HG02981 (cell line): ENCODE results near the gene MNAT1.
"Not testable (repeated sequence)": the region's sequence is repeated elsewhere in the genome, so short reads cannot be mapped to it uniquely, and the experiment has no call there.

ENCODE experiments used
- ATAC-seq: cut with Tn5 transposase; IDR thresholded peaks from one replicate; pipeline ENCODE4 v1.9.1; 2021; ENCODE audit warnings: mild to moderate bottlenecking, moderate library complexity; ENCODE audit not compliant: unreplicated experiment

The MNAT1 gene

DNA sequence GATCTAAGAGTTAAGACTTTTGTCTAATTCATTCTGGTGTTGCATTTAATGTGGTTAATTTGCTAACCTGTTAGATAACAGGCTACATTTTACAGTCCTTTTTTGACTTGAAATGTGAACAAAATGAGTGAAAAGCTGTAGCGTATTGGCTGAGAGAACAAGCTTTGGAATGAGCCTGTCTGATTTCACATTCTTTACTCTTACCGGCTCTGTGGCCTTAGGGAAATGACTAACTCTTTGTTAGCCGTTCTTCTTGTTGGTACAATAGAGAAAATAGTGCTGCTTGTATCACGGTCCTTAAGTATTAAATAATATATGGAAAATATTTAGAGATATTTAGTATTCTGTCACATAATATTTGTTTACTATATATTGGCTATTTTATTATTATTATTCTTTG, 1.9 kb downstream of the MNAT1 start:
- no peak for ATAC-seq

DNA sequence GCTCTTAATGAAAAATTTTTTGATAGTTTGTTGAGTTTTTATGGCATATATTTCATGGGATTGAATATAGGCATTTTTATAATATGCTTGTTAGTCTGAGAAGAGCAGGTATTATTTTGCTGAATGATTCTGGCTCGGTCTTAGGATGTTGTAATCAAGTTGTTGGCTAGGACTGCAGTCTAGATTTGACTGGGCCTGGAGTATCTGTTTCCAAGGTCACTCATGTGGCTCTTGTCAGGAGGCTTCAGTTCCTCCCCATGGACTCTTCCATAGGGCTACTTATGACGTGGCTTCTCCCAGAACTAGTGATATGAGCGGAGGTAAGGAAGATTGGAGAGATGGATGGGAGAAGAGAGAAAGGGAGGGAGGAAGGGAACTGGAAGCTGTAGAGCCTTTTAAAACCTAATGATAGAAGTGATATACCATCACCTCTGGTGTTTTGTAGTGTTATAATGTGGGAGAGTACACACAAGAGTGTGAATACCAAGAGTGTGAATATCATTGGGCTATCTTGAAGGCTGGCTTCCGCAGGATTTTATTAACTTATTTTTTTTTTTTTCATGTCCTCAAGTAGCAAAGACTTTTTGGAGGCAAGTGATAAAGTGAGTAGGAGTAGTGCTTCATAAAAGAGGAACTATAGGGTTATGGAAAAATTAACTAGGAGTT, 4.4 kb downstream of the MNAT1 start:
- no peak for ATAC-seq

DNA sequence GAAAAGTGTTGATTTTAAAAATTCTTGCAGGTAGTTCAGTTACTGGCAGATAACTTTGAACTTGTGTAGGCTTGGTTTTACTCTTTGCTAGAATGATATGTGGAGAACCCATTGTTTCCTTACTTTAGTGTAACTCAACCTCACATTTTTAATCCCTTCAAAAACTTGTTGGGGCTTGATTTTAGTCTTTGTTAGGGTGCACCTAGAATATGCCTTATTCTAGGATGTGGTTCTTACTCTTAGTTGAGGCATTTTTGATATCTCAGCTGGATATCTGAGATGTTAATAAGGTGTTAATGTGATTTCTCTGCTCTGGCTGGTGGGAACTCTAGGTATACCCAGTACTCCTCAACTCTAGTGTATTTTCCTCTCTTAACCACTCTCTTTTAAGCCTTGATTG, 10.0 kb downstream of the MNAT1 start:
- no peak for ATAC-seq

DNA sequence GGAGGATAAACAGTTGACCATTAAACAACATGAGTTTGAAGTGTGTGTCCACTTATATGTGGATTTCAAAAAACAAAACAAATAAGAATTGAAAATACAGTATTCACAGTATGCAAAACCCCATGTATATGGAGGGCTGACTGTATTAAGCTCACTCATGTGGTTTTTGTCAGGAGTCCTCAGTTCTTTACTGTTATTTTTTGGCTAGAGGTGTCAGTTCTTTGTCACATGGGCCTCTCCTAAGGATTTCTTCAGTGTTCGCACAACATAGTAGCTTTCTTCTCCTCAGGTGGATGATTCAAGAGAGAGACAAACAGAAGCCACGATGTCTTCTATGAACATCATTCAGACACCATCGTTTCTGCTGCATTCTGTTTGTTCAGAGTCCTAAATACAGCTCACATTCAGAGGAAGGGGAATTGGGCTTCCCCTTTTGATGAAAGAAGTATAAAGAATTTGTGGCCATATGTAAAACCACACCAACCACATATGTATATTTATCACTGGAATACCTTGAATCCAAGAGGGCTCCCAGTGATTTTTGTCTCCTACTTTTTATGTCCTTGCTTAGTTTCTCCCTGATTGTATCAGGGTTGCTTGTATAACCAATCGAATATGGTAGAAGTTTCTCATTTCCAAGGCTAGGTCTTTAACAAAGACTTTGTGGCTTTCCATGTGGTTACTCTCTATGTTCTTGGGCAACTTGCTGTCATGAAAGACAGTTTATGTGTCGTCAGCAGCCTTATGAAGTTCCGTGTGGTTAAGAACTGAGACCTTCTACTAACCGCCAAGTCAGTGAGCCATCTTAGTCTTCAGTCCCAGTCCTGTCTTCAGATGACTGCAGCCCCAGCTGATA, 18.9 kb downstream of the MNAT1 start:
- ATAC-seq = peak; percentile 97

DNA sequence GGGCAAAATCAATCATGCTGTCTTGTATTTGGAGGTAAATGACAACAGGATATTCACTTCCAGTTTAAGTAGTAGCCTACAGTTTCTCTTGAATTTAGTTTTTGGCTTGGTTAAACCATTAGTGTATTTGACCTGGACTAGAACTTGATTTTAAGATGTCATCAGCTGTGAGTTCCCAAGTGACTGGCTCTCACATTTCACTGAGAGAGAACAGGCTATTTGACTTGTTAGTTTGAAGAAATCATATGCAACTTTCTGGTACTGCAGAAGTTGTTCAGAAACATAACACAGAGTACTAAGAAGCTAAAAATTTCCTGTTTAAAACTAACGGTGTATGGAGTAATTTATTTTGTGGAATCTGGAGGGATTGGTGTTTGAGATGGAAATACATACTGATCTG, 22.3 kb downstream of the MNAT1 start:
- no peak for ATAC-seq

DNA sequence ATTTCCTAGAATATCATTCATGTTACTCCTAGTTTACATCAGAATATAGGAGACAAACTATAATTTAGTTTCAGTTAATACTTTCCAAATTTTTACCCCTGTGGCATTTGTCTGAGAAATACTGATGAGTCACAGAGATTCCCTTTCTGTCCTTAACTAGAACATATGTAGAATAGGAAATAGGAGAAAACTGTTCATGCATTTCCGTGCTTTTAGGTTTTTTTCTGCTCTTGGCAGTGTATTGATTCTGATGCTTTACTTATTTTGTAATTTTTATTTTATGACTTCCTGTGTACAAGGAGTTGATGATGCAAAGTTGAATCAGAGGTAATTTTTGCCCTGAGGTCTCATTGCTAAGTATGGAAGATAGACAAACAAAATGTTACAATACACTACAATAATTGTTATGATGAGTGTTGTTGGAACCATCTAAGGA, 23.0 kb downstream of the MNAT1 start:
- no peak for ATAC-seq

DNA sequence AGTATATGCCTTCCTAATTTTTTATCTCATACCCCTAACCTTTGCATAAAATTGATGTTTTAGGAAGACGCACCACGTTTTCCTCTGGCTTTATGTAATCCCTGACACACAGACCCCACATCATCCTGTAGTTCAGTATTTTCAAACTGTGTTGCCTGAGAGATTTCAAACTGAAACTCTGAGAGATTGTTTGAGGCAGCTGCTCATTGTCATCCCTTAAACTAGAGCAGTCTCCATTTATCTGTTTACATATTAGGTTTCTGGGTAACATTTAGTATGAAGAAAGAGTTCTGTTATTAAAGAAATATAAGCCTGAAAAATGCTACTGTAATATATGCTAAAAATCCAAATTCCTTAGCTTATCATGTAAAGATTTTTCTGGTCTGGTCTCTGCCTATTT, 24.3 kb downstream of the MNAT1 start:
- ATAC-seq = peak; percentile 54

DNA sequence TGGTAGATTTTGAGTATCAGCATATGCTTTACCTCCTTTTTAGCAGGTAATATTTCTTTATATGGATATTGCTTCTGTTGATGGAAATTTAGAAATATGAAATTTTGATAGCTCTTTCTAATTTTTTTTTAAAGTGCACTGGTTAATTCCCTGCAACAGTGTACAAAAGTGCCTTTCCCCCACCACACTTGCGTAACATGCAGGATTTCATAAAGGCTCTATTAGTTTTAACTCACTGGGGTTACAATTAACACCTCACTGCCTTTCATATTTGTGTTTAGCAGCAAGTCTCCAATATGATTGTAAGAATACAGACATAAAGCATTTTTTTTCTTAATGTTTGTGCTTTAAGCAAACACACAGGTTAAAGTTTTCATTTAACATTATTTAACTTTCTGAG, 25.6 kb downstream of the MNAT1 start:
- no peak for ATAC-seq

DNA sequence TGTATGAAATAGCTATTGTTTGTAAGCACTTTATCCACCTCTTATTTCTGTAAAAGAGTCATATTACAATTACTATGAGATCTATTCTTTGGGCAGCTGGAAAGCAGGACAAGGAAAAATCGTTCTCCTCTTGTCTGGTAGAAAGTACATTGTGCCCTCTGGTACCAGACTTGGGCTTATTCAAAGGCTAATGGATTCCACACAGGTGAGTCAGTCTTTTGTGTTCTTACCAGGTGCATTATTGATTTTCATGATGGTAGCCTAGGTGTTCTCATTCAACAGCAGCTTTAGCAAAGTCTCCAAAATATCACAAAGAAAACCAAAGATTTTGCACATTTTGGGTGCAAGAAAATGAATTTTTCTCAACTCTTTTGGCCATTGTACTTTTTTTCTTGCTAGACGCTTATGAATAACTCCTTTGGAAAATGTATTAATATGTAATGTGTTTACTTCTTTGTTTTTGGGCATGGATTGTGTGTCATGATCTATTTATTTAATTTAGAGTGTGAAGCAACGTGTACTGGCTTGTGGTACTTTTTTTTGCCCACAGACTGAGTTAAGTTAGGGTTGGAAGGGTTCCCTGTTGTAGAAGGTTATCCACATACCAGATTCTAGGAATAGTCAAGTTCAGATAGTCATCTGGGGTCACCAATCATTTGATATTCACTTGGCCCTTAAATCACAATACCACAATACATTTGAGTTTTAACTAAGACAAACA, 26.2 kb downstream of the MNAT1 start:
- no peak for ATAC-seq

DNA sequence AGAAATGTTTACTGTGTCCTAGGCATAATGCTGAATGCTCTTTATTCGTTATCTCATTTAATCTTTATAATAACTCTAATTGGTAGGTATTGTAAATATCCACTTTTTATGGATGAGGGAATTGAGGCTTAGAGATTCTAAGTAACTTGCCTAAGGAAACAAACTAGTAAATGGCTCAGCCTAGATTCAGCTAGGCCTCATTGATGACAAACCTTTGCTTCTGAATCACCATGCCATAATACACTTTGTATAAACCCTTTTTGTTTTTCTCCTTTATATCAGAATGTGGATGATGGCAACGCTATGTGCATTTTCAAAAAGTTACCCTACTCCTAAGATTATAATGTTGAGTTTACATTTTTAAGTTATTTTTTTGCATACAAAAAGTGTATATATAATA, 34.0 kb downstream of the MNAT1 start:
- no peak for ATAC-seq

DNA sequence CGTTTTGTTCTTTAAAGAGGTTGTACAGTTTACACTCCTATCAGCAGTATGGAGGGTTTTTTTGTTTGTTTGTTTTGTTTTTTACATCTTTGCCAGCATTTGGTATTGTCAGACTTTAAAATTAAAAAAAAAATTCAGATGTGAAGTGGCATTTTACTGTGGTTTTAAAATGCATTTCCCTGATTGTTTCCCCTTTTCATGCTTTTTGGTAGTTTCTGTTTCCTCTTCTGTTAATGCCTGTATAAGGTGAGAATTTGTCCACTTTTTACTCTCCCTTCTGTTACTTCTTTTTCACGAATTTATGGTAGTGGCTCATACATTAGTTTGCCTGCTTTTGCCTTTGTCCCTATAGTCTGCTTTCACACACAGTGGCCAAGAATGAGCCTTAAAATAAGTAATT, 36.6 kb downstream of the MNAT1 start:
- ATAC-seq = no peak

DNA sequence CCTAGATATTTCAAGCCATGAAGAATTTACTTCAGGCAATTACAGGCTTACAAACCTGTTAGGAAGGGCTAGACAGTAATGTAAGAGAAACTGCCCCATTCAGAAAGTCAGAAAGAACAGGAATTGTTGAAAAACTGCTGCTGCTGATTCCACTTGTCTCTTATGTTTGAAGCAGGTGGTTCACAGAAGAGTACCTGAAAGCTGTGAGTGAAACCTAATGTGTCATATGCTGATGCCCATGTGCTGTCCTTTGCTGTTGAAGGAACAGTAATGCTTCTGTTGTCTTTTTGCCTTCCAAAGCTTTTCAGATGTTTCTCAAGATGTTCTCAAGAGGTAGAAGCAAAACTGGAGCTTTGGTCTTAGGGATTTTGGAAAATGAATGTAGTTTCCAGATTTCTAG, 39.0 kb downstream of the MNAT1 start:
- ATAC-seq = no peak

DNA sequence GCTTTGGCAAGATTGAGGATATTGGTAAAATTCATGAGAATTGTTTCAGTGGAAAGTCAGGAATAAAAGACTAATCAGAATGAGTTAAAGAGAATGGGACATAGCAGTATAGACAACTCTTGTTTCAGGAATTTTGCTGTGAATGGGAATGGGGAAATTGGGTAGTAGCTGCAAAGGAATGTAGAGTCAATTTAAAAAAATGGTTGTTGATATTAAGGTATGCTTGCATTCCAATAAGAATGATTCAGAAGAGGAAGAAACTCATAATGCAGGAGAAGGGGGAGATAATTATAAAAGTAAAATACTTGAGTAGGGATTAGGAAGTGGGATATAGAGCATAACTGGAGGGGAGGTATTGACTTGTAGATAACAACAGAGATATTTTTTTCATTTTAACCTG, 40.7 kb downstream of the MNAT1 start:
- no peak for ATAC-seq

DNA sequence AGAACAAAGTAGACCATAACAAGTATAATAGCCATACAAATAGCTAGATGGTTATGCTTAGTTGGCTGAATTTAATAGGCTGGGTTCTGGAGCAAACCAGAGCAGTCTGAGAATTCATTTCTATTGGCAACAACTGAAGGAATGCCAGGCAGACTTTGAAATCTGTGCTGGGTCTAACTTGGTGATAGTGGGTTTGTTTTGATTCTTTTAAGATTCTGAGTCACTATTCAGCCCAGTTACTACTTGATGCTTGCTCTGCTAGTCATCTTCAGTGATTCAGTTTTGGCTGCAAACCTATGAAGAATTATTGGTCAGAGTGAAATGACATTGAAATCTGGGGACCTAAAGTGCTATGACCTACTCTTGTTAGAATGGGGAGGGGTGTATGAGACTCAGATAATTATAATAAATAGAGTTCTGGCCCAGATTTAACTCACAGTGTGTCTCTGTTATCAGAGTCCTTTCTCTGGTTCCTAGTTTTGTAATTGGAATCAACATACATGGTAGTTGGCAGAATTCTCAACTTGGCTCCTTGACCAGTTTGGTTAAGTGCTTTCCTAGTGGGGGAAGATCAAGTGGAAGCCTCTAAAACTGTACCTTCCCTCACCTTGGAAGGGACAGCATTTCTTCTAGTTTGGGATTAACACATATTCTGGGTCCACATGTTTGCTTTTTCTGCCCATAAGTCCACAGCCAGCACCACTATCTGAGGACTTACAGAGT, 43.5 kb downstream of the MNAT1 start:
- no peak for ATAC-seq

DNA sequence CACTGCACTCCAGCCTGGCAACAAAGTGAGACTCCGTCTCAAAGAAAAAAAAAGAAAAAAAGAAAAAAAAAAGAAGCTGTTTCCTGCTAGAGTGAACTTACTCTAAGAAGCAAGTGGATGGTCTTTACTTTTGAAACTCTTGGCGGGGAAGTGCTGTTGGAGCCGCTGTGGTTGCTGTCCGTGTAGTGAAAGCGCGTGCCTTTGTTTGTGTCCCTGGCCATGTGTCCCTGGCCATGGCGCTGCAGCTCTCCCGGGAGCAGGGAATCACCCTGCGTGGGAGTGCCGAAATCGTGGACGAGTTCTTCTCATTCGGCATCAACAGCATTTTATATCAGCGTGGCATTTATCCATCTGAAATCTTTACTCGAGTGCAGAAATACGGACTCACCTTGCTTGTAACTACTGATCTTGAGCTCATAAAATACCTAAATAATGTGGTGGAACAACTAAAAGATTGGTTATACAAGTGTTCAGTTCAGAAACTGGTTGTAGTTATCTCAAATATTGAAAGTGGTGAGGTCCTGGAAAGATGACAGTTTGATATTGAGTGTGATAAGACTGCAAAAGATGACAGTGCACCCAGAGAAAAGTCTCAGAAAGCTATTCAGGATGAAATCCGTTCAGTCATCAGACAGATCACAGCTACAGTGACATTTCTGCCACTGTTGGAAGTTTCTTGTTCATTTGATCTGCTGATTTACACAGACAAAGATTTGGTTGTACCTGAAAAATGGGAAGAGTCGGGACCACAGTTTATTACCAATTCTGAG, 45.4 kb downstream of the MNAT1 start:
- ATAC-seq = not testable (repeated sequence)

DNA sequence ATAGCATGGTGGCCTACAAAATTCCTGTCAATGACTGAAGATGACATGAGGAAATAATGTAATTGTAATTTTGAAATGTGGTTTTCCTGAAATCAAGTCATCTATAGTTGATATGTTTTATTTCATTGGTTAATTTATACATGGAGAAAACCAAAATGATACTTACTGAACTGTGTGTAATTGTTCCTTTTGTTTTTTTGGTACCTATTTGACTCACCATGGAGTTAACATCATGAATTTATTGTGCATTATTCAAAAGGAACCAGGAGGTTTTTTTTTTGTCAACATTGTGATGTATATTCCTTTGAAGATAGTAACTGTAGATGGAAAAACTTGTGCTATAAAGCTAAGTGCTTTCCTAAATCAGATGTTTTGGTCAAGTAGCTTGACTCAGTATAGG, 46.0 kb downstream of the MNAT1 start:
- ATAC-seq = not testable (repeated sequence)

DNA sequence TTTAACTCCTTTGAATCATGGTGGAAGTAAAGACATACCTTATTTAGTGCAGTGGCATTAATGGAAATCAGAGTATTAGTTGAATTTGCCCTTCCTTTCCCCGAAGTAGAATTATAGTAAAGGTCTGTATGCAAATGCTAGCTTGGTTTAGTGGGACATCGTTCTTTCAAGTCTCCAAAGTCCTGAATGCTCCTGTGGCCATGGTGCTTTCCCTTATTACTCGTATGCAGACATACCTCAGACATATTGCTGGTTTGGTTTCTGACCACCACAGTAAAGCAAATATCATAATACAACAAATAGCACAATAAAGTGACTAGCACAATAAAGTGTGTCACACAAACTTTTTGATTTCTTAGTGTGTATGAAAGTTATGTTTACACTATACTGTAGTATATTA, 52.3 kb downstream of the MNAT1 start:
- ATAC-seq = no peak

DNA sequence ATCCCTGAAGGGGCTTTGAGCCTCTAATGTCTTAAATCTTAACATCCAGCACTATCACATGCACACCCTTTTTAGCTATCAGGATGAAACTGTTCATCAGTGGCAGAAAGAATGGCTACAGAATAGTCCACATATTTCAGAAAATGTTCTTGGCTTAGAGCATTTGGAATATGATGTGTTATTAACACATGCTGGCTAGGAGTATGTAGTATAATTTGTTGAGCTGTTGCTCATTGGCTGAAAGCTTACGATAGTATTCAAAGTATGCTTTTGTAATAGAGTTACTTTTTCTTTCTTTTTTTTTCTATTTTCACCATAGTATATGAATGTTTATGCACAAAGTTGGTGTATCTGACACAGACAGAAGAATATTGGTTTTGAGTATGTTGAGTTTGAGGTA, 55.1 kb downstream of the MNAT1 start:
- ATAC-seq = no peak

DNA sequence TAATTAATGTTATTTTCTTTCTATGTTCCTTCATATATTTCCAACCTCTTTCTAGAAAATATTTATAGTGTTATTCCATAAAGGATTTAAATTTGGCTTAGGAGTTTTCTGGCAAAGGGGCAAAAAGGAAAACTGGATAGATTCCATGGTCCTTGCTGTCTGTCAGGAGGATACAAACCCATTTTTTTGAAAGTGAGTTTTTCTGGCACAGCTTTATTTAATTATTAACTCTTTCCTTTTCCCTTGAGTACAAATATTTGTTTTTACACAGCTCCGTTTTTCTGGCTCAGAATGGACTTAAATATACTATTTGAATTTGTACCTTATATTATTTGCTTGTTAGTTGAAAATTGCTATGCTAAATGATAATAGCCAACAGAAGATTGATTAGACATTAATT, 56.3 kb downstream of the MNAT1 start:
- ATAC-seq = no peak

DNA sequence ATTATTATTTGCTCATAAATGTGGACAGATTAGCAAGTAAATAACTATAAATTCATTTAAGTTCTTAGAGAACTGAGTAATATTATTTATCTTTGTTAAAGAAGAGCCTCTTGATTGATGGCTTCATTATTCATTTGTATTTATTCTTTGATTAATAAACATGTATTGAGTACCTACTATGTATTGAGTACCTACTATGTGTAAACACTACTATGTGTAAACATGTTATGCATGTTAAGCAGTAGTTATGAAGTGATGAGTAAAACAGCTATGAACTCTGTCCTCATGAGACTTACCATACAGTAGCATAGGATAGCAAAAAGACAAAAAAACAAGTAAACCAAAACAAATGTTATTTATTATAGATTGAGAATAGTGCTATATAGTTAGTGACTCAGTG, 61.9 kb downstream of the MNAT1 start:
- ATAC-seq = no peak
